LNCAP (cell line): ENCODE data around the gene UBE2Q2.

Experiments
- TF ChIP-seq, protein P1 (sequence below): fragments of 450-650 bp; IDR thresholded peaks from 2 replicates; pipeline ENCODE4 v1.5.1; 2017; ENCODE audit warnings: mild to moderate bottlenecking

The UBE2Q2 gene

DNA sequence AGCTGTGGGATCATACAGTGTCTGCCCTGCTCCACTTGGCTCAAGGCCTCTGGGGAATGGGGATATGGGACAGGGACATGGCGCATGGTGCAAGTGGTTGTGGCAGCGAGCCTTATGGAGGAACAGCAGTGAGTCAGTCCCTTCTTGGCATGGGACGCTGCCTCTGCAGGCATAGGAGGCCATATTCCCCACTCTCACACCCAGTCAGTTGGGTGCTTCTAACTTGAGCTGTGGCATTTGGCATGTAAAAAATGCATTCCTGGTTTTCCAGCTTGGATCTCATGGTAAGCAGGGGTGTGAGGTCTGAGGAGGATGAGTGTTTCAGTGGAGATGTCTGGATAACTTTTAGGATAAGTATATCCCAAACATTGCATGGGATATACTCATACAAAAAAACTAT lies 31.6 kb upstream of the UBE2Q2 start:
- TF ChIP-seq, protein P1, sequence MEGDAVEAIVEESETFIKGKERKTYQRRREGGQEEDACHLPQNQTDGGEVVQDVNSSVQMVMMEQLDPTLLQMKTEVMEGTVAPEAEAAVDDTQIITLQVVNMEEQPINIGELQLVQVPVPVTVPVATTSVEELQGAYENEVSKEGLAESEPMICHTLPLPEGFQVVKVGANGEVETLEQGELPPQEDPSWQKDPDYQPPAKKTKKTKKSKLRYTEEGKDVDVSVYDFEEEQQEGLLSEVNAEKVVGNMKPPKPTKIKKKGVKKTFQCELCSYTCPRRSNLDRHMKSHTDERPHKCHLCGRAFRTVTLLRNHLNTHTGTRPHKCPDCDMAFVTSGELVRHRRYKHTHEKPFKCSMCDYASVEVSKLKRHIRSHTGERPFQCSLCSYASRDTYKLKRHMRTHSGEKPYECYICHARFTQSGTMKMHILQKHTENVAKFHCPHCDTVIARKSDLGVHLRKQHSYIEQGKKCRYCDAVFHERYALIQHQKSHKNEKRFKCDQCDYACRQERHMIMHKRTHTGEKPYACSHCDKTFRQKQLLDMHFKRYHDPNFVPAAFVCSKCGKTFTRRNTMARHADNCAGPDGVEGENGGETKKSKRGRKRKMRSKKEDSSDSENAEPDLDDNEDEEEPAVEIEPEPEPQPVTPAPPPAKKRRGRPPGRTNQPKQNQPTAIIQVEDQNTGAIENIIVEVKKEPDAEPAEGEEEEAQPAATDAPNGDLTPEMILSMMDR, result no peak

DNA sequence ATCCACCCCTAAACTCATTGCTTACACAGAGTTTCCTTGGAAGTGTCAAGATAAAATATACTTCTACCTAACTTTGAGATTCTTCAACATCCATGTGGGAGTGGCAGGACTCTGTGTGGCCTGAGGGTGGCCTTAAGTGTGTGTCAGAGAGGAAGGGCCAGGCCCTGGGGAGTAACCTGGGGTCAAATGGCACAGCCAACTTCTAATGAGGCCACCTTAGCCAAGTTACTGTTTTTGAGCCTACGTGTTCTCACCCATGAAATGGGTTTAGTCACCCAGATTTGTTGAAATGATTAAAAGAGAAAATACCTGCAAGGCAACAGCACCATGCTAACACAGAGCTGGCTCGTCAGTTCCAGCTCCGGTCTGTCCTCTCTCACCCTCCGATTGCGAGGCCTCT lies 28.5 kb upstream of the UBE2Q2 start:
- TF ChIP-seq, protein P1, result no peak

DNA sequence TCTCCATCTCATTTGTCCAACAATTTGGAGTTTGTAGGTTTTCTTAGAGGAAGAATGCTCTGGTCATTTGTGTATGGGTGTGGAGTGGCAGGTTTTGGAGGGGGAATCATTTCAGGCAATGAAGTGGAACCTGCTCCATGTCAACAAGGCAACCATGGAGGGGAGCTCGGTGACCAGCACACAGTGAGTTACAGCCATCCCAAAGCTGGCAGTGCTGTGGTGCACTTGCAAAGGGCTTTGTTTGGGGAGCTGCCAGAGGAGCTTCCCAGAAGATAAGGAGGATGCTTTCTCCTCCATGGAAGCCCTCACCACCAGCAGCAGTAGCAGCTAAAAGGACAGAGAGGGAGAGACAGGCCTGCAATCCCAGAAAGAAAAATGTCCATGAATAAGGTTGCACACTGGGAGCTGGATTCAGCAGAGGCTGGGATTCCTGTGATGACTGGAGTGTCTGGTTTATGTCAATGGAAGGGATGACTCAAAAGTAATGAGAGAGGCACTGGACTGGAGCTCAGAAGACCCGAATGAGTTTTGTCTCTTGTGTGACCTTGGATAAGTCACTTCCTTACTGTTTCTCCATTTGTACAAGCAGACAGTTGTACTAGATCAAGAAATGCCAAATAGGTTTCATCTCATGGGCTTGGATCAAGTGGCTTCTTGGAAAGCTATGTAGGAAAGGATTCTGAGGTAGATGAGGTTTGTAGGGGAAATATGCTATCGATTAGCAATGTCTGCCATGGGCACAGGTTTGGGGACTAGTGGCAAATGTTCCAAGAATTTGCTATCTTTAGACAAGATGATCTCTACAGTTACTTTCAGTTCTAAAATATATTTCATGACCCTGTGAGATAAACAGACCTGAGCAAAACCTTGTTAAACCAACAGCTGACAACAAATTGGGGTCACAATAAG lies 27.2 kb upstream of the UBE2Q2 start:
- TF ChIP-seq, protein P1, result no peak

- TF ChIP-seq, protein P1, result no peak
Measured at GRCh38 chr15:75817138-75817935, 25.9 kb upstream of the UBE2Q2 start.

DNA sequence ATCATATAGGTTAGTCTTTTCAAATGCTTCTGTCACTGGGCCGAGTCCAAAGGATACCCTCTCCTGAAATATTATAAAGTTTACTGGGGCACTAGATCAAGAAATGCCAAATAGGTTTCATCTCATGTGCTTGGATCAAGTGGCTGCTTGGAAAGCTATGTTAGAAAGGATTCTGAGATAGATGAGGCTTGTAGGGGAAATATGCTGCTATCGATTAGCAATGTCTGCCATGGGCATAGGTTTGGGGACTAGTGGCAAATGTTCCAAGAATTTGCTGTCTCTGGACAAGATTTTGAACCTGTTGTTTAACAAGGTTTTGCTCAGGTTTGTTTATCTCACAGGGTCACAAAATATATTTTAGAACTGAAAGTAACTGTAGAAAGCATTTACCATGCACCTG lies 23.0 kb upstream of the UBE2Q2 start:
- TF ChIP-seq, protein P1, result no peak

GRCh38 chr15:75821786-75822345 lies 21.4 kb upstream of the UBE2Q2 start:
- TF ChIP-seq, protein P1, result no peak

DNA sequence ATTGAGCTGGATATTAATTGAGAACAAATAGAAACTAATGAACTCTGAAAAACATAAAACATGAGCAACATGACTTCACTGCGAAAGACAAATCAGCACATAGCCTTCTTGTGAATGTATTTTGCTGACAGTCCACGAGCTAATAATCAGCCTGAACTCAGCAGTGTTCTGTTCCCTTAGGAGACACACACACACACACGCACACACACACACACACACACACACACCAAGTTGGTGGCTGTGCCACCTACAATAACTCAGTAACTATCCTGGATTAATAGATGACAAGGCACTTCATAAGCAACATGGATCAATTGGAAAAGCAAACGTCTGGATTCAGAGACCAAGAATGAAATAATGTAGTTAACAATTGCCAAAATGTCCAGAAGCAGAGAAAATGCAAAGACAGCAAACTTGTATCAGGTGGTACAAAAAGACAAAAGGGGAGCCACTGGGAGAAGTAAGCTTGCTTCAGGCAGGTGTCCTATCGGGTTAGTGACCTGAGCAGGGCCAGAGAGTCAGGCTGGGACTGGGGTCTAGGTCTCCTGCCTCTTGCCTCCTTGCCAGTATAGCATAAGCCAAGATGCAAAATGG lies 20.5 kb upstream of the UBE2Q2 start:
- TF ChIP-seq, protein P1, result no peak
